Fibroblast of lung (primary cell): ENCODE measurements around the gene LAPTM5. TPM values are rescaled to one million over a fixed set of nuclear protein-coding genes. Genes with fewer than 3 reads are reported as not detected.

Source experiments
- DNase-seq, 2 donors: peaks; one replicate each; pipeline versions ENCODE4 v3.0.0 to v3.0.0-alpha.2; 2010; ENCODE audit warnings: low read depth in 2 of 2
- H2AFZ ChIP-seq: 2 replicates; pipeline ENCODE4 v1.5.1; 2012; ENCODE audit warnings: low read length, control low read depth, inconsistent platforms
- H3K27ac ChIP-seq: 2 replicates; pipeline ENCODE4 v1.5.1; 2011; ENCODE audit warnings: low read length, control low read depth; ENCODE audit not compliant: insufficient read depth
- H3K27me3 ChIP-seq: 2 replicates; pipeline ENCODE4 v1.5.1; 2011; ENCODE audit warnings: mild to moderate bottlenecking, low read length; ENCODE audit not compliant: control insufficient read depth, insufficient read depth
- H3K36me3 ChIP-seq: 2 replicates; pipeline ENCODE4 v1.5.1; 2011; ENCODE audit warnings: low read length; ENCODE audit not compliant: control insufficient read depth, insufficient read depth
- H3K4me1 ChIP-seq: 2 replicates; pipeline ENCODE4 v1.5.1; 2011; ENCODE audit warnings: low read length; ENCODE audit not compliant: control insufficient read depth, insufficient read depth; ENCODE audit errors: extremely low read depth
- H3K4me2 ChIP-seq: 2 replicates; pipeline ENCODE4 v1.5.1; 2011; ENCODE audit warnings: low read length, control low read depth; ENCODE audit not compliant: insufficient read depth; ENCODE audit errors: extremely low read depth
- H3K4me3 ChIP-seq, 4 experiments: fragments of 200-600 bp in 1 of 4; sonication (generic) in 1 of 4; replicated peaks in 1 of 4; 2 replicates each; pipeline ENCODE4 v1.5.1; 2011 to 2016; ENCODE audit warnings: low read length in 4 of 4, low read depth in 3 of 4, mild to moderate bottlenecking in 3 of 4, control low read depth in 2 of 4, inconsistent platforms in 1 of 4, mixed read lengths in 1 of 4; ENCODE audit not compliant: insufficient read depth in 1 of 4; ENCODE audit errors: control extremely low read depth in 1 of 4
- H3K79me2 ChIP-seq: 2 replicates; pipeline ENCODE4 v1.5.1; 2012; ENCODE audit warnings: mild to moderate bottlenecking, low read length, inconsistent platforms; ENCODE audit not compliant: control insufficient read depth, insufficient read depth
- H3K9ac ChIP-seq: 2 replicates; pipeline ENCODE4 v1.5.1; 2011; ENCODE audit warnings: mild to moderate bottlenecking, low read length, control low read depth; ENCODE audit not compliant: insufficient read depth
- H3K9me3 ChIP-seq: 2 replicates; pipeline ENCODE4 v1.5.1; 2012; ENCODE audit warnings: low read depth, low read length; ENCODE audit not compliant: control insufficient read depth, insufficient read depth
- H4K20me1 ChIP-seq: 2 replicates; pipeline ENCODE4 v1.5.1; 2011; ENCODE audit warnings: low read length; ENCODE audit not compliant: control insufficient read depth, insufficient read depth; ENCODE audit errors: extremely low read depth
- EZH2 ChIP-seq: IDR thresholded peaks from 2 replicates; pipeline ENCODE4 v1.5.1; 2012; ENCODE audit warnings: low read length, control low read depth, mild to moderate bottlenecking; ENCODE audit errors: missing control alignments
- polyA plus RNA-seq, 2 donors: library from polyadenylated mRNA; depleted of rRNA in 1 of 2; stranded (reverse) in 1 of 2; unstranded in 1 of 2; fragments of >200 nt; gene quantifications; 2 replicates each; pipeline ENCODE4 v1.2.1, GENCODE V29; 2011 to 2012; ENCODE audit warnings: missing spikeins in 1 of 2
- total RNA-seq: library from RNA; depleted of rRNA; stranded (reverse); fragments of >200 nt; gene quantifications from 2 replicates; pipeline ENCODE4 v1.2.1, GENCODE V29; 2014
- TF ChIP-seq, protein P1 (sequence below), 2 donors: IDR thresholded peaks in 1 of 2; conservative IDR thresholded peaks in 1 of 2; 1 replicate in 1 of 2; 2 replicates in 1 of 2; pipeline ENCODE4 v1.5.1; 2011 to 2012; ENCODE audit warnings: low read length in 2 of 2, control low read depth in 1 of 2, inconsistent platforms in 1 of 2, low read depth in 1 of 2, mild to moderate bottlenecking in 1 of 2

The LAPTM5 gene
- total and polyA plus RNA-seq, 2 donors (not counting 1 experiment from before 2014, with no cell fraction given) = under 0.01 to 0.32 TPM

- no peaks in the 10 kb centered on the region for H3K79me2 ChIP-seq
- H2AFZ ChIP-seq = no peak overlapping the region
- no peak for DNase-seq
- H4K20me1 ChIP-seq = no peaks in the 10 kb centered on the region
- H3K4me2 ChIP-seq = no peak overlapping the region
- no peak overlapping the region for H3K27ac ChIP-seq
- no peaks in the 10 kb centered on the region for H3K9me3 ChIP-seq
- no peak overlapping the region for H3K9ac ChIP-seq
- no peak overlapping the region for H3K4me3 ChIP-seq
- peaks cover 9% of the 10 kb centered on the region for H3K27me3 ChIP-seq
- TF ChIP-seq, protein P1, sequence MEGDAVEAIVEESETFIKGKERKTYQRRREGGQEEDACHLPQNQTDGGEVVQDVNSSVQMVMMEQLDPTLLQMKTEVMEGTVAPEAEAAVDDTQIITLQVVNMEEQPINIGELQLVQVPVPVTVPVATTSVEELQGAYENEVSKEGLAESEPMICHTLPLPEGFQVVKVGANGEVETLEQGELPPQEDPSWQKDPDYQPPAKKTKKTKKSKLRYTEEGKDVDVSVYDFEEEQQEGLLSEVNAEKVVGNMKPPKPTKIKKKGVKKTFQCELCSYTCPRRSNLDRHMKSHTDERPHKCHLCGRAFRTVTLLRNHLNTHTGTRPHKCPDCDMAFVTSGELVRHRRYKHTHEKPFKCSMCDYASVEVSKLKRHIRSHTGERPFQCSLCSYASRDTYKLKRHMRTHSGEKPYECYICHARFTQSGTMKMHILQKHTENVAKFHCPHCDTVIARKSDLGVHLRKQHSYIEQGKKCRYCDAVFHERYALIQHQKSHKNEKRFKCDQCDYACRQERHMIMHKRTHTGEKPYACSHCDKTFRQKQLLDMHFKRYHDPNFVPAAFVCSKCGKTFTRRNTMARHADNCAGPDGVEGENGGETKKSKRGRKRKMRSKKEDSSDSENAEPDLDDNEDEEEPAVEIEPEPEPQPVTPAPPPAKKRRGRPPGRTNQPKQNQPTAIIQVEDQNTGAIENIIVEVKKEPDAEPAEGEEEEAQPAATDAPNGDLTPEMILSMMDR (conservative IDR thresholded peaks at IDR 0.05 in 1 of 2, IDR thresholded peaks at IDR 0.05 in 1 of 2; ENCODE audit: low read depth in 1 of 2, low read length in 2 of 2) = no peak
- no peak for TF ChIP-seq EZH2
- H3K4me1 ChIP-seq = no peaks in the 10 kb centered on the region
- H3K36me3 ChIP-seq = no peaks in the 10 kb centered on the region
These were observed 22.4 kb downstream of the LAPTM5 start for GRCh38 chr1:30735124-30735523.

DNA sequence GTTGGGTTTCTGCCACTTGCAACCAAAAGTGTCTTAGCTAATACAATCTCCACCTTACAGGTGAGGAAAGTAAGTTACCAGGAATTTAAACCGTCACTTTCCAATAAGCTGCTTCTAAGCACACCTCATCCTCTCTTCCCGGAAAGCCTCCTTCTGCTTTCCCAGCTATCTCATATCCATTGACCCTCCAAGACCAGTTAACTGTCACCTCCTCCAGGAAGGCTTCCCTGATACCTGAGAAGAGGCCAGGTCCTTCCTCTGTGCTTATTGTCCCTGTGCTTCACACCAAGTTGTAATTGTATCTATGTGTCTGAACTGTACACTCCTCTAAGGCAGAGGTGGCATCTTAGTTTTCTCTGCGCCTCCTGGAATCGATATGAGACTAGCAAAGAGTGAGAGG, 23.0 kb downstream of the LAPTM5 start:
- no peak for DNase-seq
- H3K4me1 ChIP-seq = no peaks in the 10 kb centered on the region

GRCh38 chr1:30734106-30734505, 23.5 kb downstream of the LAPTM5 start:
- Histone ChIP-seq H3K27me3 (peaks cover 9% of the 10 kb centered on the region), H3K4me1 (no peaks in the 10 kb centered on the region), H3K9ac (no peak overlapping the region), H3K4me2 (no peak overlapping the region), H3K36me3 (no peaks in the 10 kb centered on the region), H3K79me2 (no peaks in the 10 kb centered on the region), H4K20me1 (no peaks in the 10 kb centered on the region), H3K4me3 (no peak overlapping the region), H3K27ac (no peak overlapping the region), H3K9me3 (no peaks in the 10 kb centered on the region), H2AFZ (no peak overlapping the region)
- TF ChIP-seq EZH2 = no peak
- TF ChIP-seq, protein P1 (conservative IDR thresholded peaks at IDR 0.05 in 1 of 2, IDR thresholded peaks at IDR 0.05 in 1 of 2; ENCODE audit: low read depth in 1 of 2, low read length in 2 of 2) = no peak
- DNase-seq = no peak

More for the DNA sequence above, 23.0 kb downstream of the LAPTM5 start:
- H3K79me2 ChIP-seq = no peaks in the 10 kb centered on the region
- H3K4me3 ChIP-seq = no peak overlapping the region
- no peak overlapping the region for H3K27ac ChIP-seq
- H2AFZ ChIP-seq = no peak overlapping the region
- H3K9ac ChIP-seq = no peak overlapping the region
- peaks cover 9% of the 10 kb centered on the region for H3K27me3 ChIP-seq
- no peak overlapping the region for H3K4me2 ChIP-seq
- no peaks in the 10 kb centered on the region for H3K36me3 ChIP-seq
- no peaks in the 10 kb centered on the region for H4K20me1 ChIP-seq
- TF ChIP-seq EZH2 = no peak
- TF ChIP-seq, protein P1 (conservative IDR thresholded peaks at IDR 0.05 in 1 of 2, IDR thresholded peaks at IDR 0.05 in 1 of 2; ENCODE audit: low read depth in 1 of 2, low read length in 2 of 2) = no peak
- H3K9me3 ChIP-seq = no peaks in the 10 kb centered on the region
